K562 (cell line): Measurements from ENCODE around the gene CLNK. TPM values are rescaled to one million over a fixed set of nuclear protein-coding genes. Genes with fewer than 3 reads are reported as not detected.

Experiments
- ATF3 ChIP-seq, 2 experiments: fragments of 450-650 bp in 1 of 2; sonication (generic) in 1 of 2; formaldehyde crosslinking in 1 of 2; IDR thresholded peaks in 1 of 2; conservative IDR thresholded peaks in 1 of 2; 2 replicates each; pipeline versions ENCODE4 v1.6.1 to v1.8.1; 2016 to 2023; ENCODE audit warnings: mild to moderate bottlenecking in 2 of 2, moderate library complexity in 2 of 2, inconsistent platforms in 1 of 2, missing genetic modification reagents in 1 of 2
- DEAF1 ChIP-seq: fragments of 450-650 bp; formaldehyde crosslinking; IDR thresholded peaks from 2 replicates; pipeline ENCODE4 v1.4.0; 2020; ENCODE audit warnings: mild to moderate bottlenecking, moderate library complexity
- RAD21 ChIP-seq, 2 experiments: fragments of 250-450 bp in 1 of 2; fragments of 450-650 bp in 1 of 2; sonication (Bioruptor Pico) in 1 of 2; formaldehyde crosslinking in 1 of 2; IDR thresholded peaks in 1 of 2; conservative IDR thresholded peaks in 1 of 2; 2 replicates each; pipeline versions ENCODE4 v1.4.0 to v1.8.0; 2020 to 2022; ENCODE audit warnings: mild to moderate bottlenecking in 2 of 2, moderate library complexity in 1 of 2
- REST ChIP-seq, 2 experiments: fragments of 450-650 bp; formaldehyde crosslinking in 1 of 2; IDR thresholded peaks; 2 replicates each; pipeline versions ENCODE4 v1.4.0 to v1.6.1; 2014 to 2020; ENCODE audit warnings: mild to moderate bottlenecking in 2 of 2, borderline replicate concordance in 1 of 2, low read depth in 1 of 2
- SRF ChIP-seq, 2 experiments: fragments of 250-450, 450-650 bp in 1 of 2; sonication (Bioruptor Pico) in 1 of 2; sonication (generic) in 1 of 2; formaldehyde crosslinking; IDR thresholded peaks; 2 replicates each; pipeline versions ENCODE4 v1.5.0 to v1.5.1; 2020 to 2022; ENCODE audit warnings: mild to moderate bottlenecking in 1 of 2, missing genetic modification reagents in 1 of 2
- TCF15 ChIP-seq: fragments of 250-450 bp; sonication (Bioruptor Pico); IDR thresholded peaks from 2 replicates; pipeline ENCODE4 v1.8.0; 2022; ENCODE audit warnings: moderate library complexity, mild to moderate bottlenecking, inconsistent platforms
- ZNF212 ChIP-seq: fragments of 450-650 bp; formaldehyde crosslinking; IDR thresholded peaks from 2 replicates; pipeline ENCODE4 v1.4.0; 2020; ENCODE audit warnings: mild to moderate bottlenecking
- ZNF274 ChIP-seq: IDR thresholded peaks from 2 replicates; pipeline ENCODE4 v1.6.1; 2011; ENCODE audit warnings: low read depth, mild to moderate bottlenecking, low read length, moderate library complexity, borderline replicate concordance
- ZNF324 ChIP-seq: fragments of 250-450 bp; sonication (Bioruptor Pico); IDR thresholded peaks from 2 replicates; pipeline ENCODE4 v1.4.0; 2020; ENCODE audit warnings: mild to moderate bottlenecking
- ZNF398 ChIP-seq: fragments of 250-450 bp; sonication (Bioruptor Pico); IDR thresholded peaks from 2 replicates; pipeline ENCODE4 v1.8.0; 2021; ENCODE audit warnings: moderate library complexity, mild to moderate bottlenecking, inconsistent platforms
- polyA plus RNA-seq, 8 experiments: library from polyadenylated mRNA; depleted of rRNA in 4 of 8; stranded (reverse) in 5 of 8; unstranded in 3 of 8; fragments of >200 nt; fragmentation: Nextera tagmentation in 2 of 8; fragmentation: Illumina TruSeq in 1 of 8; extraction: Ambion mirVana in 2 of 8; extraction: Trizol in 1 of 8; gene quantifications; 2 replicates each; pipeline versions ENCODE4 v1.2.1 to v1.2.3, GENCODE V29; 2011 to 2014; ENCODE audit warnings: inconsistent platforms in 1 of 8, missing spikeins in 1 of 8
- total RNA-seq, 7 experiments: library from RNA; depleted of rRNA in 6 of 7; stranded (reverse); fragments of >200 nt in 6 of 7; fragmentation: Illumina TruSeq in 2 of 7; extraction: Trizol in 2 of 7; gene quantifications; 2 replicates each; pipeline versions ENCODE4 v1.2.1 to v1.2.3, GENCODE V29; 2011 to 2021; ENCODE audit warnings: low replicate concordance in 1 of 7

Gene CLNK
- total and polyA plus RNA-seq, 9 of the 15 experiments (the other 6 are each of a cell fraction or from before 2014, with no cell fraction given), result not detected

GRCh38 chr4:10582059-10582686, 102.4 kb downstream of the CLNK start (continued):
- TF ChIP-seq ATF3 (IDR thresholded peaks at IDR 0.05) (no peak), ATF3 (CRISPR knock-in tag; conservative IDR thresholded peaks at IDR 0.05) (no peak), ZNF398 (no peak), DEAF1 (CRISPR knock-in tag) (0 out of 2 replicates have a peak, but pooled peaks have one; percentile 17), ZNF324 (CRISPR knock-in tag) (no peak), TCF15 (CRISPR knock-in tag) (no peak), REST (IDR thresholded peaks at IDR 0.05; ENCODE audit: borderline replicate concordance) (peak; percentile 59; the same call in 1 of the 2 replicates), REST (CRISPR knock-in tag; IDR thresholded peaks at IDR 0.05; ENCODE audit: low read depth) (no peak), ZNF274 (no peak), RAD21 (CRISPR knock-in tag; conservative IDR thresholded peaks at IDR 0.05 in 1 of 2, IDR thresholded peaks at IDR 0.05 in 1 of 2) (peak; percentile 76 to 83), ZNF212 (CRISPR knock-in tag) (no peak), SRF (CRISPR knock-in tag; IDR thresholded peaks at IDR 0.05) (no peak)
